ENCODE results near the gene SPEF2.

SPEF2 gene

GRCh38 chr5:35735718-35736117 is 118.1 kb downstream of the SPEF2 start:
- no peak for DNase-seq (ENCODE audit: low read depth in 2 of 2)

DNA sequence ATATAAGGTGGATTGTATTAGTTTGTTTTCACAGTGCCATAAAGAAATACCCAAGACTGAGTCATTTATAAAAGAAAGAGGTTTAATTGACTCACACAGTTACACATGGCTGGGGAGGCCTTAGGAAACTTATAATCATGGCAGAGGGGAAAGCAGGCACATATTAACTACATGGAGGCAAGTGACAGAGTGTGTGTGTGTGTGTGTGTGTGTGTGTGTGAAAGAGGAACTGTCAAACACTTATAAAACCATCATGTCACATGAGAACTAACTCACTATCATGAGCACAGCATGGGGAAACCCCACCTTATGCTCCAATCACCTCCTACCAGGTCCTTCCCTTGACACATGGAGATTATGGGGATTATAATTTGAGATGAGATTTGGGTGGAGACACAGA is 118.6 kb downstream of the SPEF2 start:
- DNase-seq (ENCODE audit: low read depth in 2 of 2), result peak; percentile 15 to 24

DNA sequence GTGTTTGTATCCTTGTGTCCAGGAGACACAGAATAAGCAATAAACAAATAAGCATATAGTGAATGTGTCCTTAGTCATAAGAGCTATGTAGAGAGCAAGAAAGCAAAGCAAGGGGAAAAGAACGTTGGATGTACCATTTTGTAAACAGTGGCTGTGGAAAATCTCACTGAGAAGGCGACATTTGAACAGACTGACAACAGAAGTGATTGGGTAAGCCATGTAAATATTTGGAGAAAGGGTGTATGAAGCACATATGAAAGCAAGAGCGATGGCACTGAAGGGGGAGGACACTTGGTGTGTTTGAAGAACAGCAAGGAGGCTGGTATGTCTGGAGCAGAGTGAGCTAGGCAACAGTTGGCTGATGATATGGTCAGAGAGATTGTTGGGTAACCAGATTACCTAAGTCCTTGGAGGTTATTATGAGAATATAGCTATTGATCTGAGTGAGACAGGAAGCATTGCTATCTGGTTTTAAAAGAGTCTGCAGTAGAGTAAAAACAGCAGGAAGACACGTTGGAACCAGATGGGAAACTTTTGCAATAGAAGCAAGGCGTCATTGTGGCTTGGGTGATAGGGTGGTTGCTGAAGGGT is 123.6 kb downstream of the SPEF2 start:
- DNase-seq (ENCODE audit: low read depth in 2 of 2), result no peak

GRCh38 chr5:35741971-35742370 is 124.3 kb downstream of the SPEF2 start:
- no peak for DNase-seq (ENCODE audit: low read depth in 2 of 2)

- DNase-seq (ENCODE audit: low read depth in 2 of 2), result no peak
Measured at GRCh38 chr5:35743644-35744043, 126.0 kb downstream of the SPEF2 start.

DNA sequence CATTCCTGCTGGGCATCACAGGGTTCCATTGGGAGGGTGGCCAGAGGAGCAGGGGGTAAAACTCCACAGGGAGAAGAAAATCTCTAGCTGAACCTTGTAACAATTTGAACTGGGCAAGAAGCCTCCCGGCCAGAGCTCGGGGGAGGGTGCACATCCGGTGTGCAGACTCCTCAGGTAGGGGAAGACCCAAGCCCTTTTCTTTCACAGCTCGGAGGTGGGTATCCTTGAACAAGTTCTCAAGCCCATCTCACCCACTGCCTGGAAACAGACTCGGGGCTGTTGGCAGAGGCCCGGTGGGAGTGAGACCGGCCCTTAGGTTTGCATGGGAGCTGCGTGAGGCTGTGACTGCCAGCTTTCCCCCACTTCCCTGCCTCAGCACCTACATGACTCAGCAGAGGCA is 127.5 kb downstream of the SPEF2 start:
- no peak for DNase-seq (ENCODE audit: low read depth in 2 of 2)

GRCh38 chr5:35745660-35746059 is 128.0 kb downstream of the SPEF2 start:
- DNase-seq (ENCODE audit: low read depth in 2 of 2), result no peak

- DNase-seq (ENCODE audit: low read depth in 2 of 2), result no peak
Measured at GRCh38 chr5:35752012-35752411, 134.3 kb downstream of the SPEF2 start.

DNA sequence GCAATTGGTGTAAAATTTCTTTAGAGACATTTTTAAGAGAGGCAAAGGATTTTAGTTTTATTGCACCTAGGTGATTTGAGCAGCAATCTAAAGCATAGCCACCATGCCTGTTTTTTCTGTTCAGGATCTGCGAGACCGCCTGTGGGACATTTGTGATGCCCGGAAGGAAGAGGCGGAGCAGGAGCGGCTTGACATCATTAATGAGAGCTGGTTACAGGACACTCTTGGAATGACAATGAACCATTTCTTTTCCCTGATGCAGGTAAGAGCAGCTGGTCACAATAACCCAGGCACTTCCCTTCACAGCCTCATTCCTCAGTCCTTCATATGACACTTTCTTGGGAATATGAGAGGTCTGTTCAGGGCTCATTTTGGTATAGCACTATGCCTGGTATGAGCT is 135.8 kb downstream of the SPEF2 start:
- no peak for DNase-seq (ENCODE audit: low read depth in 2 of 2)

DNA sequence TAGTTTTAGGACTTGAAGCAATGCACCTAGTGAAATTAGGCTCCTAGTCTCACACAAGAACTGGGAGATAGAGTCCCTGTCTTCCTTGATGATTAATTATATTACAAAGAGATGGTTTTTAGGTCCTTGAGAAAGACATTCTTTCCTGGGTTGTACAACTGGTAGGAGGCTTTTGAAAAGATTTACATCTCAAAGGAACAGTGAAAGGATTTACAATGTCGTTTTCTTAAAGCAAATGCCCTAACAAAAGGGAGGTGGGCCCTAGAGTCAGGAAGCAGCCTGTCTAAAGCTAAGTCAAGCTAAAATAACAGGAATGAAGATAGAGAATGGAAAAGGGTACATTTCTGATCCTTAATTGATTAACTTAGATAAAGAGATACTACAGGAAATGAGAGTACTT is 136.8 kb downstream of the SPEF2 start:
- no peak for DNase-seq (ENCODE audit: low read depth in 2 of 2)

DNA sequence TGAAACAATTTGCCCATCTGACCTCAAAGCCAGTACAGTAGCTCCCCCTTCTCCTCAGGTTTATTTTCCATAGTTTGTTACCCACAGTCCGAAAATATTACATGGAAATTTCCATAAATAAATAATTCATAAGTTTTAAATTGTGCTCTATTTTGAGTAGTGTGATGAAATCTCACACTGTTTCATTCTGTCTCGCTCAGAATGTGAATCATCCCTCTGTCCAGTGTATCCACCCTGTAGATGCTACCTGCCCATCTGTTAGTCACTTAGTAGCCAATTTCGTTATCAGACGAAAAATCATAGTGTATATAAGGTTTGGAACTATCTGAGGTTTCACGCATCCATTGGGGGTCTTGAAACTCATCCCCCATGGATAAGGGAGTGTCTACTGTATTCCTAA is 138.3 kb downstream of the SPEF2 start:
- DNase-seq (ENCODE audit: low read depth in 2 of 2), result no peak

- no peak for DNase-seq (ENCODE audit: low read depth in 2 of 2)
Measured at GRCh38 chr5:35758151-35758724, 140.6 kb downstream of the SPEF2 start.

DNA sequence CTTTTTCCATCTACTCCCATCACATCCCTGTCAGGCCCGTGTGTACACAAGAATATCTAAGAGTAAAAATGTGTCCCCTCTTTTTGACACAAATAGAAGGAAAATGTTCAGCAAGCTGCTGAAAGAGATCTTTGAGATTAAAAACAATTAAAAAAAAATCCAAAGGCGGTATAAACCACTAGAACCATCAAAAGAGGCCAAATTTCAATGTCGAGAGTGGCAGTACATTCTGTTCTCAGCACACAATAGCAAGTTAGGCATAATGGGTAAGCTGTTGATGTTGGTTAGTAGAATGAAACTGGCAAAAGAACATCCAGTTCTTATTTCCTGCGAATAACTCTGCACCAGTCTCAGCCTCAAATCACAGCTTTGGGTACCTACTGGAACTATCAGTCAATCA is 143.9 kb downstream of the SPEF2 start:
- DNase-seq (ENCODE audit: low read depth in 2 of 2), result no peak

DNA sequence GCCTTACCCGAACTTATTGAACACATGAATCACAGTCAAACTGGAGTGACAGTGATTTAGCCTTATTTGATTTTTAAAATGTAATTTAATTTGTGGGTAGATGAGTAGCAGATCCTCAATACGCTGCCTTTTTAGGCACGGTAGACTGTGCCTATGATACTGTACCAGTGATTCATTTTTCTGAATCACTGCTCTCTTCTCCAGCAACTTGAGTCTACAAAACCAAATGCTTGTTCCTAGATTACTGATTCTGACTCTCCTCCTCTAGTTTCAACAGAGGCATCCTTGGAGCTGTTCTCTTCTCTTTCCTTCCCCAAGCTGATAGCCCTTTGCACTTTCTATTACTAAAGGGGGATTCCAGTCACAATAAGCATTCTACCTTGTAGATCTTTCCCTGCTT is 144.7 kb downstream of the SPEF2 start:
- no peak for DNase-seq (ENCODE audit: low read depth in 2 of 2)

GRCh38 chr5:35765921-35766320 is 148.3 kb downstream of the SPEF2 start:
- no peak for DNase-seq (ENCODE audit: low read depth in 2 of 2)

DNA sequence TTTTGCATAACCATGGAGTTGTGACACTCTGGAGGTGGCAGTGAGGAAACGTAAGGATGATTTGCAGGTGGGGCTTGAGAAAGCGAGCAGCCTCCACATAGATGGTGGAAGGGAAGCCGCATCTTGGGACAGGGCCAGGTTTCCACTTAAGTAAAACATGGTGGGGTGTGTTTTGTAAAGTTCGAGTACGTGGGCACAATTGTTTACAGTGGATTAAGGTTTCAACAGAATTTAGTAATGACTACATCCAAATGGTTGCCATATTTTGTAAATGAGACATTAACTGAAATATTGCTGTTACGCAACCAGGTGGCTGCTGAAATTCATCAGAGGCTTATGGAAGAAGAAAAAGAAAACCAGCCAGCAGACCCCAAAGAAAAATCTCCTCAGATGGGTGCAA is 153.6 kb downstream of the SPEF2 start:
- DNase-seq (ENCODE audit: low read depth in 2 of 2), result no peak

DNA sequence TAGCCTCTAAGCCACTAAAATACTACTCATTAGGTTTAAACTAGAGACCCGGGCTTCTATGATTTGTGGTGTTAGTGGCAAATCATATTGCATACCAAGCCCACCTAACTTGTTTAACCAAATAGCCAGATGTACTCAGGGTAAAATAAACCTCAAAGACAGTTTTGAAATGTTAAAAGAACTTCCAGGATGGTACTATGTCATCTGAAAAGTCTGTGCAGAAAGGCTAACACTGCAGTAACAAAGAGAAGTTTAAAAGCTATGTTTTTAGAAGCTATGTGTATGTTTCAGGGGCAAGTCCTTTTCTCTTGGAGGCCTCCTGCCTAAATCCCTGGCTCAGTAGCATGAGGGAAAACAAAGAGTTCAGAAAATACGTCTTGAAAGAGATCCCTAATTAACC is 154.2 kb downstream of the SPEF2 start:
- no peak for DNase-seq (ENCODE audit: low read depth in 2 of 2)

- no peak for DNase-seq (ENCODE audit: low read depth in 2 of 2)
Measured at GRCh38 chr5:35773967-35774366, 156.3 kb downstream of the SPEF2 start.

GRCh38 chr5:35776757-35777156 is 159.1 kb downstream of the SPEF2 start:
- DNase-seq (ENCODE audit: low read depth in 2 of 2), result no peak

GRCh38 chr5:35777358-35778087 is 159.9 kb downstream of the SPEF2 start:
- DNase-seq (ENCODE audit: low read depth in 2 of 2), result peak; percentile 65 to 73

DNA sequence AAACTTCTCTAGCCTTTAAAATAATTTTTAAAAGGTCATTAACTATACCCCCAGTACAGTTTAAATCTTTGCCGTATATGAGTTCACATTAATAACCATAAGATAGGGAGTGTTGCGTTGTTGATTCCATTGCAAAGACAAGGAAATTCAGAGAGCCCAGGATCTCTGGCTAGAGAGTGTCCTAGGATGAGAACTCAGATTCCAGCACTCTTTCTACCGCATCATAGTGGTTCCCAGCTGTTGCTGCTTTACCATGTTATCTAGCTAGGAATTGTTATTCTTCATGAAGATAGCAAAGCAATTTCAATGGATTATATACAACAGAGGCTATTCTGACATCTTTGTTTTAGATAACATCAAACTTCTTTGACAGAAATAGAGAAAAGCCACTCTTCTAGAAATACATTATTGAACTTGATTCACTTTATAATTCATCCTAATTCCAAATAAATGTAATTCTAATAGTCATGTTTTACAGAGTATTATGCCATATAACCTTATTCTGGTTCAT is 160.7 kb downstream of the SPEF2 start:
- no peak for DNase-seq (ENCODE audit: low read depth in 2 of 2)

DNA sequence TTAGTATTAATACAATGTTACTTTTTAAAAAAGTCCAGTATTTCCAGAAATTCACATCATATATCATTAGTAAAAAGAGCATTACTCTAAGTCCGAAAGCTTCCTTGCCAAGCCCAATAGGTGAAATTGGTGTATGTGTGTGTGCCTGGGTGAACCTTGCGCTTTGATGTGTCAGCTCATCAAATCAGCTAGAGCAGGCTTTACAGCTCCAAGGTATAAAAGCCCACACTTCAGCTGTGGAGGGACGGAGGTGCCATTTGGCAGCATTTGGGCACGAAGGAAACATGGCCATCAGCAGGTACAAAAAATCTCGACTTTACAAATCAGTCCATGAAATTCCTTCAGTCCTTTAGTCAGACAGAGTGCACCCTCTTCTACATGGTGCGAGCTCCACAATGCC is 162.6 kb downstream of the SPEF2 start:
- DNase-seq (ENCODE audit: low read depth in 2 of 2), result peak in 1 of 2 donors; percentile 37

GRCh38 chr5:35781181-35781790 is 163.6 kb downstream of the SPEF2 start:
- DNase-seq (ENCODE audit: low read depth in 2 of 2), result no peak
